NCI-H2171 treated with DMSO at 0.1 percent for 48 hours (cell line): ENCODE data around the gene TTLL1.

Experiments used
- DNase-seq: peaks from one replicate; lab custom pipeline; 2025; lab: John Stamatoyannopoulos, UW

The TTLL1 gene

GRCh38 chr22:42993651-42994275, 95.4 kb downstream of the TTLL1 start:
- DNase-seq: no peak

- DNase-seq: no peak
Measured at GRCh38 chr22:42992886-42993479, 96.2 kb downstream of the TTLL1 start.

- DNase-seq: no peak
Measured at GRCh38 chr22:42992092-42992491, 97.1 kb downstream of the TTLL1 start.

- no peak for DNase-seq
Measured at GRCh38 chr22:42991010-42991651, 98.1 kb downstream of the TTLL1 start.

GRCh38 chr22:42990131-42990838, 98.9 kb downstream of the TTLL1 start:
- DNase-seq: peak; percentile 11
